Stimulated activated CD4-positive, alpha-beta T cell treated with anti-CD3 and anti-CD28 coated beads, Interleukin-4, amount 100 ng/mL, for 4 hours (primary cell): ENCODE results near the gene FAM13A.

ENCODE experiments used
- DNase-seq, 2 experiments: peaks; one replicate each; pipeline ENCODE4 v3.0.0-alpha.2; 2020

The FAM13A gene

GRCh38 chr4:88761861-88762523 is 295.0 kb downstream of the FAM13A start:
- DNase-seq, result no peak

GRCh38 chr4:88761342-88761741 is 295.6 kb downstream of the FAM13A start:
- DNase-seq, result no peak

GRCh38 chr4:88759895-88760290 is 297.1 kb downstream of the FAM13A start:
- no peak for DNase-seq

- no peak for DNase-seq
These were observed 297.7 kb downstream of the FAM13A start for GRCh38 chr4:88759039-88759894.

GRCh38 chr4:88758264-88758663 is 298.7 kb downstream of the FAM13A start:
- no peak for DNase-seq

- no peak for DNase-seq
These were observed 299.2 kb downstream of the FAM13A start for GRCh38 chr4:88757776-88758175.

- DNase-seq, result no peak
These were observed 299.9 kb downstream of the FAM13A start for GRCh38 chr4:88757067-88757466.

GRCh38 chr4:88756149-88756548 is 300.8 kb downstream of the FAM13A start:
- DNase-seq, result no peak

GRCh38 chr4:88755454-88755853 is 301.5 kb downstream of the FAM13A start:
- no peak for DNase-seq

- no peak for DNase-seq
These were observed 302.2 kb downstream of the FAM13A start for GRCh38 chr4:88754796-88755195.

- no peak for DNase-seq
These were observed 303.1 kb downstream of the FAM13A start for GRCh38 chr4:88753658-88754571.

GRCh38 chr4:88752754-88753153 is 304.2 kb downstream of the FAM13A start:
- DNase-seq, result no peak

- no peak for DNase-seq
These were observed 304.9 kb downstream of the FAM13A start for GRCh38 chr4:88752076-88752463.

- no peak for DNase-seq
These were observed 305.5 kb downstream of the FAM13A start for GRCh38 chr4:88751258-88752075.

GRCh38 chr4:88750369-88750768 is 306.6 kb downstream of the FAM13A start:
- DNase-seq, result no peak

- DNase-seq, result no peak
These were observed 309.6 kb downstream of the FAM13A start for GRCh38 chr4:88747351-88747750.

- no peak for DNase-seq
These were observed 310.8 kb downstream of the FAM13A start for GRCh38 chr4:88746206-88746605.

- DNase-seq, result no peak
These were observed 311.3 kb downstream of the FAM13A start for GRCh38 chr4:88745581-88746163.

- DNase-seq, result no peak
These were observed 311.8 kb downstream of the FAM13A start for GRCh38 chr4:88745175-88745574.

- no peak for DNase-seq
These were observed 312.4 kb downstream of the FAM13A start for GRCh38 chr4:88744609-88745008.

- no peak for DNase-seq
These were observed 313.3 kb downstream of the FAM13A start for GRCh38 chr4:88743696-88744095.

GRCh38 chr4:88742561-88742960 is 314.4 kb downstream of the FAM13A start:
- no peak for DNase-seq
